Right lobe of liver (tissue), 6 donors: Measurements from ENCODE around the gene NUP43. TPM values are rescaled to one million over a fixed set of nuclear protein-coding genes. Genes with fewer than 3 reads are reported as not detected.

ENCODE experiments used
- ATAC-seq, 4 donors: fragments of 200-7000 bp; cut with Tn5 transposase; one replicate each; pipeline ENCODE4 v1.9.1; 2020; ENCODE audit warnings: mild to moderate bottlenecking in 4 of 4, moderate library complexity in 4 of 4
- DNase-seq, 3 donors: peaks; one replicate each; pipeline ENCODE4 v3.0.0-alpha.2; 2020
- H3K27ac ChIP-seq, 3 donors: fragments of 200-600 bp; one replicate each; pipeline ENCODE4 v1.8.0; 2022
- H3K27me3 ChIP-seq, 2 donors: fragments of 200-600 bp; one replicate each; pipeline ENCODE4 v1.8.0; 2022
- H3K36me3 ChIP-seq, 4 donors: fragments of 200-600 bp; sonication (generic) in 1 of 4; one replicate each; pipeline versions ENCODE4 v1.5.1 to v1.8.0; 2017 to 2022; ENCODE audit warnings: control low read depth in 1 of 4
- H3K4me1 ChIP-seq, 4 donors: fragments of 200-600 bp; sonication (generic) in 1 of 4; one replicate each; pipeline versions ENCODE4 v1.5.1 to v1.8.0; 2017 to 2022; ENCODE audit warnings: control low read depth in 1 of 4
- H3K4me3 ChIP-seq, 3 donors: fragments of 200-600 bp; one replicate each; pipeline ENCODE4 v1.8.0; 2022
- H3K9me3 ChIP-seq, 4 donors: fragments of 200-600 bp; sonication (generic) in 1 of 4; one replicate each; pipeline versions ENCODE4 v1.5.1 to v1.8.0; 2017 to 2022; ENCODE audit warnings: control low read depth in 1 of 4
- POLR2A ChIP-seq: fragments of 450-650 bp; IDR thresholded peaks from one replicate; pipeline ENCODE4 v1.6.1; 2017; ENCODE audit warnings: antibody characterized with exemption, mild to moderate bottlenecking
- WGBS: methylation state at CpG from one replicate; pipeline ENCODE4 v1.1.6; 2018; ENCODE audit warnings: low coverage, low lambda C conversion rate; ENCODE audit not compliant: insufficient coverage; ENCODE audit errors: missing lambda C conversion rate; 5-methylcytosine and 5-hydroxymethylcytosine counted together
- intact Hi-C, 2 donors: fragments of 100-400 bp; cut with DNase I; formaldehyde crosslinking; loops; one replicate each; pipeline versions ENCODE4 v1.11.2 to v1.14.1; 2022
- total RNA-seq, 6 experiments: library from RNA; depleted of rRNA in 2 of 6; stranded (reverse); fragments of >200 nt in 2 of 6; fragmentation: NEBNext Ultra II Directional in 3 of 6; extraction: Animal tissue kit (Norgen Biotek cat#: 25700) in 3 of 6; gene quantifications; one replicate each; pipeline versions ENCODE4 v1.1.0 to v1.2.4, GENCODE V29; 2016 to 2023
- TF ChIP-seq, protein P1 (sequence below), 4 donors: fragments of 200-600 bp in 3 of 4; fragments of 450-650 bp in 1 of 4; IDR thresholded peaks; one replicate each; pipeline versions ENCODE4 v1.5.1 to v1.8.0; 2016 to 2022; ENCODE audit warnings: antibody characterized with exemption in 4 of 4, mild to moderate bottlenecking in 2 of 4
- donor health status: DM: no; HTN: yes; CAD: no.
- donor health status: DM: no; HTN: no; CAD: no.
- donor health status: DM: no; HTN: no; CAD: no.
- donor health status: DM: no; HTN: yes; CAD: no.
- donor health status: DM: no; HTN: yes; CAD: no.

Gene NUP43
- total RNA-seq, 6 experiments from 2014 or later = 8.8 to 15.9 (median 12.1) TPM

GRCh38 chr6:149719531-149719930 is 26.8 kb downstream of the NUP43 start:
- TF ChIP-seq, protein P1, sequence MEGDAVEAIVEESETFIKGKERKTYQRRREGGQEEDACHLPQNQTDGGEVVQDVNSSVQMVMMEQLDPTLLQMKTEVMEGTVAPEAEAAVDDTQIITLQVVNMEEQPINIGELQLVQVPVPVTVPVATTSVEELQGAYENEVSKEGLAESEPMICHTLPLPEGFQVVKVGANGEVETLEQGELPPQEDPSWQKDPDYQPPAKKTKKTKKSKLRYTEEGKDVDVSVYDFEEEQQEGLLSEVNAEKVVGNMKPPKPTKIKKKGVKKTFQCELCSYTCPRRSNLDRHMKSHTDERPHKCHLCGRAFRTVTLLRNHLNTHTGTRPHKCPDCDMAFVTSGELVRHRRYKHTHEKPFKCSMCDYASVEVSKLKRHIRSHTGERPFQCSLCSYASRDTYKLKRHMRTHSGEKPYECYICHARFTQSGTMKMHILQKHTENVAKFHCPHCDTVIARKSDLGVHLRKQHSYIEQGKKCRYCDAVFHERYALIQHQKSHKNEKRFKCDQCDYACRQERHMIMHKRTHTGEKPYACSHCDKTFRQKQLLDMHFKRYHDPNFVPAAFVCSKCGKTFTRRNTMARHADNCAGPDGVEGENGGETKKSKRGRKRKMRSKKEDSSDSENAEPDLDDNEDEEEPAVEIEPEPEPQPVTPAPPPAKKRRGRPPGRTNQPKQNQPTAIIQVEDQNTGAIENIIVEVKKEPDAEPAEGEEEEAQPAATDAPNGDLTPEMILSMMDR (IDR thresholded peaks at IDR 0.05) = no peak
- TF ChIP-seq POLR2A = no peak
- Histone ChIP-seq H3K4me3 (no peak overlapping the region), H3K36me3 (no peaks in the 10 kb centered on the region), H3K9me3 (no peaks in the 10 kb centered on the region), H3K4me1 (peaks cover 0 to 12% (median 4%) of the 10 kb centered on the region in 4 donors), H3K27me3 (no peaks in the 10 kb centered on the region), H3K27ac (no peak overlapping the region)
- intact Hi-C loops = no loop called here
- WGBS = 92% methylated on average over 3 of the region's 3 CpGs
- ATAC-seq (no peak), DNase-seq (no peak)

DNA sequence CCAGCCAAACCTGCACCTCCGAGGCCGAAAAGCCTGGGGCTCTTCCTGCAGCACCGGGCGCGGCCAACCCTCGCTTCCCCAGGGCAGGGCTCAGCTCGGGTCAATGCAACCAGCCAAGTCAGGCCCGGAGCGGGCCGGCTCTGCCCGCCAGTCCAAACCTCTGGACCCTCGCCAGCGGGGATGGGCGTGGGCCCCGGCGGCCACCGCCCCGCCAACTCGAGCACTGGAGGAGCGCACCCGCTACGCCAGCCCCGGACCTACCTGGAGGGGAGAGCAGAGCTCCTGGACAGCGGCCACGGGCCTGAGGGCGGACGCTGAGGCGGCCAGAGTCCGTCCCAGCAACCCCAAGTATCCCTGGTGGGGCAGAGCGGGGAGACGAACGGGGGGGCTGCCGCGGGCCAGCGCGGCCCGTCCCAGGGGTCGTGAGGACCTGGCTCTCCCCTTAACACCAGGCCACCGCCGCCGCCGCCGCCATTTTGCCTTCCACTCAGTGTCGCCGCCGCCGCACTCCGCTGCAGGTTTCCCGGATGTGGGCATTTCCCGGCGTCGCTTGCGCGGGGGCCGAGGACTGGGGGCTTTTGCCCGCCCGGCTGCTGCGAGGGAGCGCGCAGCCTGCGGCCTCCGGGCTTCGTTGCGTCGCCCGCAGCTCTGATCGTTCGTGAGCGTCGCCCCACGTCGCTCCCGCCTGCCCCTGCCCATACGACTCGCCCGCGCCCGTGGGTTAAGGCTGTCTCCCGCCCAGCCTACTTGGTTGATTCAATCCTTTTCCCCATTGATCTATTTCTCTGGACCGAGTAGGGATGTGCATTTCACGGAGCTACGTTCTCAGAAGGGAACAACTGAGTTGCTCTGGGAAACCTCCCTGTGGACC is 28.5 kb downstream of the NUP43 start, which contains the start of gene LATS1:
Gene LATS1 (minus strand): TSS at position 514 of the 871 bp plus-strand sequence. CDS start 15,975 bp downstream, outside the sequence.
- Histone ChIP-seq H3K27me3 (no peaks in the 10 kb centered on the region), H3K4me1 (peaks cover 0 to 12% (median 4%) of the 10 kb centered on the region in 4 donors), H3K4me3 (peak within 1 kb of the TSS; percentile 73 to 83 (median 77)), H3K27ac (peak within 1 kb of the TSS; percentile 97 to 98 (median 98)), H3K36me3 (no peaks in the 10 kb centered on the region), H3K9me3 (no peaks in the 10 kb centered on the region)
- ATAC-seq = peak; percentile 88 to 96 (median 91)
- peak; percentile 93 for TF ChIP-seq POLR2A
- TF ChIP-seq, protein P1 (IDR thresholded peaks at IDR 0.05) = no peak
- intact Hi-C loops = no loop called here
- WGBS = 0% methylated on average over 28 of the region's 82 CpGs
- DNase-seq = peak; percentile 93 to 96 (median 96)

GRCh38 chr6:149717255-149717587 is 29.1 kb downstream of the NUP43 start:
- H3K4me3 ChIP-seq = peak overlapping the region; percentile 73 to 83 (median 77)
- no peaks in the 10 kb centered on the region for H3K9me3 ChIP-seq
- DNase-seq = no peak
- under 1% methylated on average over 9 of the region's 9 CpGs for WGBS
- H3K36me3 ChIP-seq = no peaks in the 10 kb centered on the region
- no peaks in the 10 kb centered on the region for H3K27me3 ChIP-seq
- H3K4me1 ChIP-seq = peaks cover 0 to 12% (median 4%) of the 10 kb centered on the region in 4 donors
- intact Hi-C loops = no loop called here
- TF ChIP-seq POLR2A = no peak
- TF ChIP-seq, protein P1 (IDR thresholded peaks at IDR 0.05) = no peak
- H3K27ac ChIP-seq = peak overlapping the region; percentile 97 to 98 (median 98)
- no peak for ATAC-seq

DNA sequence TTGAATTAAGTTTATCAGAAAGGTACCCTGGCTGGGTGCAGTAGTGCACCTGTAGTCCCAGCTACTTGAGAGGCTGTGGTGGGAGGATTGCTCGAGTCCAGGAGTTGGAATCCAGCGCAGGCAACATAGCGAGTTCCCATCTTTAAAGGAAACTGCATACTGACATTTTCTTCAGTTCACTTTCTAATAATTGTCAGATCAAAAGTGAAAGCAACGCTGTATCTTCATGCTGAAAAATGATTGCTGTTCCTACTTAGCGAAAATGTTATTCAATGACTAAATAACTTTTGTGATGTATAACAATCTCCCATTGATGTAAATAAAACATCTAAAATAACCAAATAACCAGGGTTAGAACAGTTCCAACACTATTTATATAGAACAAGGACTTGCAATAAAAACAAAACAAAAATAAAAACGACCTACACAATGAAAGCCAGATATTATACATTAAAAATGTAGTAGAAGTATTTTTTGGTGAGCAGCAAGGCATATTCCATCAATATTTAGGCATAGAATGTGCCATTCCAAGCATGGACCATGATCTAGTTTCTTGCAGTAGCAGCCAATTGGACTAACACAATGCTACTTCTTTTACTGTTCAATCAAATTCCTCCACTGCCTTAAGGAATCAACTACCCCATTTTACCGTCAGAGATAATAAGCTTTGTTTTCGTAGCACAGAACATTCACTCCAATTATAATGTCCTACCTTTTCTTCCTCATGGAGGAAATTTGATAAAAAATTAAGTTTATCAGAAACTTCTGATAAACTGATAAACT is 30.0 kb downstream of the NUP43 start:
- Histone ChIP-seq H3K9me3 (no peaks in the 10 kb centered on the region), H3K27me3 (no peaks in the 10 kb centered on the region), H3K27ac (peak overlapping the region in 2 of 3 donors; percentile 98), H3K4me1 (peaks cover 0 to 12% (median 4%) of the 10 kb centered on the region in 4 donors), H3K4me3 (peak overlapping the region; percentile 73 to 83 (median 77)), H3K36me3 (no peaks in the 10 kb centered on the region)
- DNase-seq (no peak), ATAC-seq (no peak)
- TF ChIP-seq, protein P1 (IDR thresholded peaks at IDR 0.05) = no peak
- no peak for TF ChIP-seq POLR2A
- intact Hi-C loops = no loop called here
- 4% methylated on average over 8 of the region's 8 CpGs for WGBS
